GM12872 (cell line): ENCODE results near the gene TFEB.

Experiments
- TF ChIP-seq, protein P1 (sequence below): IDR thresholded peaks from 3 replicates; pipeline ENCODE4 v1.5.1; 2011; ENCODE audit warnings: low read depth, mild to moderate bottlenecking, low read length, moderate library complexity; ENCODE audit not compliant: insufficient read depth

TFEB gene

DNA sequence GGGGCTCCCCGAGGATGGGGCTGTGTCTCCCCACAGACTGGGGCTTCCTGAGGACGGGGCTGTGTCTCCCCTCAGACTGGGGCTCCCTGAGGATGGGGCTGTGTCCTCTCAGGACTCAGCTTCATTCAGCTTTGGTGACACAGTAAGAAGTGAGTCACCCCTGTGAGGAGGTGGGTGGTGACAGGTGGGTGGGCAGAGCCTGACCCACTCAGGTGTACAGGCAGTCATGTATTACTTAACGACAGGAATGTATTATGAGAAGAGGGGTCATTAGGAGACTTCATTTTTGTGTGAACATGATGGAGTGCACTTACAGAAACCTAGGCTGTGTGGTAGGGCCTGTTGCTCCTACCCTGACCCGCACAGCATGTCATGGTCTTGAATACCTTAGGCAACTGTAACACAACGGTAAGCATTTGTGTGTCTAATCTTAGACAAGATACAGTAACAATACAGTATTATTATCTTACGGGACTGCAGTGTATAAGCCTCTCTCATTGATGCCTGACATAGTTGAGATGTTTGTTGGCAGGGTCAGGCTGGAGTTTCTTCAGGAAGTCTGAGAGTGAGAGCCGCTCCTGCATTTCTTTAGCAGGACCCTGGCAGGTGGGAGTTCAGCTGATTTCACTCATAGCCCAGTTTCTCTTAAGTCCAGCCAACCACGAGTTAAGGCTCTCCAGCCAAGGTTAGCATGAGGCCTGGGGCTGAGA lies 22.7 kb upstream of the TFEB start:
- TF ChIP-seq, protein P1, sequence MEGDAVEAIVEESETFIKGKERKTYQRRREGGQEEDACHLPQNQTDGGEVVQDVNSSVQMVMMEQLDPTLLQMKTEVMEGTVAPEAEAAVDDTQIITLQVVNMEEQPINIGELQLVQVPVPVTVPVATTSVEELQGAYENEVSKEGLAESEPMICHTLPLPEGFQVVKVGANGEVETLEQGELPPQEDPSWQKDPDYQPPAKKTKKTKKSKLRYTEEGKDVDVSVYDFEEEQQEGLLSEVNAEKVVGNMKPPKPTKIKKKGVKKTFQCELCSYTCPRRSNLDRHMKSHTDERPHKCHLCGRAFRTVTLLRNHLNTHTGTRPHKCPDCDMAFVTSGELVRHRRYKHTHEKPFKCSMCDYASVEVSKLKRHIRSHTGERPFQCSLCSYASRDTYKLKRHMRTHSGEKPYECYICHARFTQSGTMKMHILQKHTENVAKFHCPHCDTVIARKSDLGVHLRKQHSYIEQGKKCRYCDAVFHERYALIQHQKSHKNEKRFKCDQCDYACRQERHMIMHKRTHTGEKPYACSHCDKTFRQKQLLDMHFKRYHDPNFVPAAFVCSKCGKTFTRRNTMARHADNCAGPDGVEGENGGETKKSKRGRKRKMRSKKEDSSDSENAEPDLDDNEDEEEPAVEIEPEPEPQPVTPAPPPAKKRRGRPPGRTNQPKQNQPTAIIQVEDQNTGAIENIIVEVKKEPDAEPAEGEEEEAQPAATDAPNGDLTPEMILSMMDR, result no peak

DNA sequence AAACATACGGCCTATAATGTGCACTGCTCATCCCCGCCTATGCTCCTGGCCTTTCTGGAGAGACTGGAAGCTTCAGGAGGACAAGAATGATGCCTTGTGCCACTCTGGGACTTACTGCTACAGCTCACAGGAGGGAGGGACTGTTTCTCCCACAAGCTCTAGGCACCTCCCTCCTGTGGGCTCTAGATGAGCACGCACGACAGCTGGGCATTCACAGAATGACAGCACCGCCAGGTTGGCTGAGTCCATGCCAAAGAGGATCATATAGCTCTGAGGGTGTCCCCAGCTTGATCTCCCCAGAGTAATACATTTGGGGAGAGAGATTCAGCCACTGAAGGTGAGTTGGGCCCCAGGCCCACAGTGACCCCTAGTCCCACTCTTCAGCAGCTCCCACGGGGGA lies 21.9 kb upstream of the TFEB start:
- TF ChIP-seq, protein P1, result no peak

DNA sequence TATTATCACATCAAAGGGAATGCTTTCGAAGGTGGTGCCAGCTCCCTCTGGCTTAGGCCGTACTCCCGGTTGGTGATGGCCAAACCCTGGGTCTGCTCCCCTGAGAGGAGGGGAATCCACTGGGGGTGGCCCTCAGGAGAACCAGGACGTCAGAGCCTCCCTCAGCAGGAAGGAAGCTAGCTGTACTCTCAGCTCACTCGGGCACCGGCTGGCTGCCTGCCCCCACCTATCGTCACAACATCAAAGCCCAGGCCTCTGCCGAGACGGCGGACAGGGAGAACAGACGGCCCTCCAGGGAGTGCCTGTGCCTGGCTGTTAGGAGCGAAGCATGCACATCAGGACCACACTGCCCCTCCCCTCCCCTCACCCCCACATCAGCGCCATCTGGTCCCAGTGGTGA lies 20.9 kb upstream of the TFEB start:
- TF ChIP-seq, protein P1, result no peak

DNA sequence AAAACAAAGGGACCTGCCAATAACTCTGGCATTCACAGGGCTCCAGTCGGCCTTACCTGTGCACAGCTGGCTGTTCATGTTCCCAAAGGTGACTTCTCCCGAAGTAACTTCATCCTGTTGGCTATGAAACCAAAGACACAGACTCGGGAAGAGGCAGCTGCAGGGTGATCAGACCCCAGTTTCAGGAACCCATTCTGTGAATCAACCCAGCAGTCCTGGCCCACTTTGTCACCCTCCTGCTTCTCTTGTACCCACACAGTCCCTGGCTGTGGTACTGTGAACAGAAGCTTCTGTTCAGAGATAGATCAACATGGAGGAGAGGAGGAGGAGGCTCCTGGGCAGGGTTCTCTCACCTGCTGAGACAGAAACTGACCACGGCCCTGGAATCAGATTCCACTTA lies 20.5 kb upstream of the TFEB start:
- TF ChIP-seq, protein P1, result no peak

DNA sequence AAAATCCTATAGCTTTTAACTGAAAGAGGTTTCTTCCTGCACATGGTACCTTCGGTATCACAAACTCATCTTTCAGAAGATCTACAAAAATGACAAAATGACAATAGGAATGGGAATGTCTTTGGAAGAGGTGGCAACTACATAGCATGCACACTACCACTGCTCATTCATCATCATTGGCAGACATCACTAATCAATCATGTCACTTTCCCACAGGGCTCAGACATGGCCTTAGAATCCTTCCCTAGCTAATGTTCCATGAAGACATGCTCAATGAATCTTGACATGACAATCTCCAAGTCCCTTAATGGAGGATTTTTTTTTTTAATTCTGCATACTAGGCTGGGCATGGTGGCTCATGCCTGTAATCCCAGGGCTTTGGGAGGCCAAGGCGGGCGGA lies 15.0 kb upstream of the TFEB start:
- TF ChIP-seq, protein P1, result no peak

DNA sequence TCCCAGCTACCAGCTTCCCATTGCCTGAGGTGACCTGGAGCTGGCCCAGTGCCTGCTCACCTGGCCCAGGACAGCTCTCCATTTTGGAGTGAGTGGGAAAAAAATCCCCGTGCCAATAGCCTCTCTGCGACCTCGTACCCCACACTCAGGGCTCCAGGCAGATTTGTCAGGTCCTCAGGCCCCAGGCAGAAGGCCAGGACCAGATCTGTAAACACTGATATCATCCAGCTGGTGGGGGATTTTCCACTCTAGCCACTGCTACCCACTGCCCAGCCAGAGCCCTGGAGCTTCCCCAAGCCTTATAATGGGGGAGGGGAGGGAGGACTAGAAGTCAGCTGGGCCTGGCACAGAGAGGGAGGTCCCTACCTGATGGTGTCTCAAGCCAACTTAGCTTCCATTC lies 13.1 kb upstream of the TFEB start:
- TF ChIP-seq, protein P1, result no peak

DNA sequence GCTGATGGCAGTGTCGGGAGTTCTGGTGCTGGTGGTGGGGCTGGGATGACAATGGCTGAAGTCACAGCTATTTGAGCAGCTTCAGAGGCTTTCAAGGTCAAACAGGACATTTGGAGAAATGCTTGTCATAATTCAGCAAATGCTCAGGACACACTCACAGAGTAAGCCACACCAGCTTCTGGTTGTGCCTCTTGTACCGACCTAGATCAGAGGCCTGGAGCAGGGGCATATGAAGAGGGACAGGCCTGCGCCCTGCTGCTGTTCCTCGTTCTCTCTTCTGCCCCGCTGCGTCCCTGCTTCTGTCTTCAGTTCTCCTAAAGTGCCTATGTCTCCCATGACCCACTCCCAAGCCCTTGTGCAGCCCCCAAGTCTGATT lies 12.7 kb upstream of the TFEB start:
- TF ChIP-seq, protein P1, result no peak
